ENCODE measurements around the gene TCEA2. TPM values are rescaled to one million over a fixed set of nuclear protein-coding genes. Genes with fewer than 3 reads are reported as not detected.
A peak's percentile ranks its signal among the peaks of the same experiment; 100 is the strongest.

Gene TCEA2
- total and polyA plus RNA-seq, 2 of the 13 experiments (the other 11 are each of a cell fraction or from before 2014, with no cell fraction given), result 28.1 to 33.7 TPM

DNA sequence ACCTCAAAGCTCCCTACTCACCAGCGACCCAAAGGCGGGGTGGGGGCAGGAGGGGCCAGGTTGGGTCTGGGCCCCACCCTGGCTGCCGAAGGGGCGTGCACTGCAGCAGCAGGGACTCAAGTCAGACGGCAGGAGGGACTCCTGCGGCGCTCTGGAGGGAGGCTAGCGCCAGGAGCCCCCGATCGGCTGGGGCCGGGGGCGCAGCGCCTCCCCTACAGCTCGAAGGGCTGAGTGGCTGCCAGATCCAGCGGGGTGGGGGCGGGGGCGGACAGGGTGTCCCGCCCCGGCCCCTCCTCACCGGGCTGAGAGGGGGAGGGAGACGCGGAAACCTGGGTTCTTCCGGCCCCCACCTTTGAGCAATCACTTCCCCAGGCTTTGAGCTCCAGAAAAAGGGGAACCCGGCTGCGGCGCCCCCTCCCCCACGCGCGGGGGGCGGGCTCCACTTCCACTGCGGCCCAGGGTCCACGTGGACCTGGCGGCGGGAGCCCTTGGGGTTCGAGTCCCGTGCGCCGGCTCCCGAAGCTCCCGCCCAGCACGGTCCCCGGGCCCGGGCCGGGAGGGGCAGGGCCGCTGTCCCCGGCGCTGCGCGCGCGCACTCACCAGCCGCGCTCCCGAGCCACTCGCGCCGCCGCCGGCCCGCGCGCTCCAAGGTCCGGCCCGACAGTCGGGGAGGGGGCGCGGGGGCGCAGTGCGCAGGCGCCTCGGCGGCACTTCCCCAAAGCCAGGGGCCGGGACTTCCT lies 16.4 kb downstream of the TCEA2 start, which contains the start of gene RGS19 (continued):
- TF ChIP-seq, protein P1, sequence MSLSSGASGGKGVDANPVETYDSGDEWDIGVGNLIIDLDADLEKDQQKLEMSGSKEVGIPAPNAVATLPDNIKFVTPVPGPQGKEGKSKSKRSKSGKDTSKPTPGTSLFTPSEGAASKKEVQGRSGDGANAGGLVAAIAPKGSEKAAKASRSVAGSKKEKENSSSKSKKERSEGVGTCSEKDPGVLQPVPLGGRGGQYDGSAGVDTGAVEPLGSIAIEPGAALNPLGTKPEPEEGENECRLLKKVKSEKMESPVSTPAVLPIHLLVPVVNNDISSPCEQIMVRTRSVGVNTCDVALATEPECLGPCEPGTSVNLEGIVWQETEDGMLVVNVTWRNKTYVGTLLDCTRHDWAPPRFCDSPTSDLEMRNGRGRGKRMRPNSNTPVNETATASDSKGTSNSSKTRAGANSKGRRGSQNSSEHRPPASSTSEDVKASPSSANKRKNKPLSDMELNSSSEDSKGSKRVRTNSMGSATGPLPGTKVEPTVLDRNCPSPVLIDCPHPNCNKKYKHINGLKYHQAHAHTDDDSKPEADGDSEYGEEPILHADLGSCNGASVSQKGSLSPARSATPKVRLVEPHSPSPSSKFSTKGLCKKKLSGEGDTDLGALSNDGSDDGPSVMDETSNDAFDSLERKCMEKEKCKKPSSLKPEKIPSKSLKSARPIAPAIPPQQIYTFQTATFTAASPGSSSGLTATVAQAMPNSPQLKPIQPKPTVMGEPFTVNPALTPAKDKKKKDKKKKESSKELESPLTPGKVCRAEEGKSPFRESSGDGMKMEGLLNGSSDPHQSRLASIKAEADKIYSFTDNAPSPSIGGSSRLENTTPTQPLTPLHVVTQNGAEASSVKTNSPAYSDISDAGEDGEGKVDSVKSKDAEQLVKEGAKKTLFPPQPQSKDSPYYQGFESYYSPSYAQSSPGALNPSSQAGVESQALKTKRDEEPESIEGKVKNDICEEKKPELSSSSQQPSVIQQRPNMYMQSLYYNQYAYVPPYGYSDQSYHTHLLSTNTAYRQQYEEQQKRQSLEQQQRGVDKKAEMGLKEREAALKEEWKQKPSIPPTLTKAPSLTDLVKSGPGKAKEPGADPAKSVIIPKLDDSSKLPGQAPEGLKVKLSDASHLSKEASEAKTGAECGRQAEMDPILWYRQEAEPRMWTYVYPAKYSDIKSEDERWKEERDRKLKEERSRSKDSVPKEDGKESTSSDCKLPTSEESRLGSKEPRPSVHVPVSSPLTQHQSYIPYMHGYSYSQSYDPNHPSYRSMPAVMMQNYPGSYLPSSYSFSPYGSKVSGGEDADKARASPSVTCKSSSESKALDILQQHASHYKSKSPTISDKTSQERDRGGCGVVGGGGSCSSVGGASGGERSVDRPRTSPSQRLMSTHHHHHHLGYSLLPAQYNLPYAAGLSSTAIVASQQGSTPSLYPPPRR (CRISPR knock-in tag; IDR thresholded peaks at IDR 0.05; ENCODE audit: borderline replicate concordance), result no peak
- TF ChIP-seq BHLHE40 (IDR thresholded peaks at IDR 0.05; ENCODE audit: low read length) (no peak), KDM3A (CRISPR knock-in tag; IDR thresholded peaks at IDR 0.05; ENCODE audit: low read depth) (peak; percentile 79; the same call in 1 of the 2 replicates), HDAC2 (CRISPR knock-in tag; IDR thresholded peaks at IDR 0.05) (peak; percentile 71), NR2F1 (CRISPR knock-in tag; IDR thresholded peaks at IDR 0.05) (no peak), ZNF101 (CRISPR knock-in tag; IDR thresholded peaks at IDR 0.05; ENCODE audit: borderline replicate concordance, low read depth) (no peak), MED1 (CRISPR knock-in tag; IDR thresholded peaks at IDR 0.05) (peak; percentile 26; the same call in 1 of the 2 replicates), ZC3H13 (CRISPR knock-in tag; IDR thresholded peaks at IDR 0.05) (0 out of 2 replicates have a peak, but pooled peaks have one; percentile 26), TBX2 (CRISPR knock-in tag; IDR thresholded peaks at IDR 0.05; ENCODE audit: borderline replicate concordance) (no peak), GATAD1 (CRISPR knock-in tag; IDR thresholded peaks at IDR 0.05) (0 out of 2 replicates have a peak, but pooled peaks have one; percentile 12), SRSF1 (optimal IDR thresholded peaks at IDR 0.05; ENCODE audit: low read depth, low read length) (peak; percentile 88), ZNF777 (CRISPR knock-in tag; IDR thresholded peaks at IDR 0.05) (peak; percentile 72; the same call in 1 of the 2 replicates), HMGA1 (CRISPR knock-in tag; conservative IDR thresholded peaks at IDR 0.05) (no peak), MXD4 (CRISPR knock-in tag; IDR thresholded peaks at IDR 0.05) (0 out of 2 replicates have a peak, but pooled peaks have one; percentile 16)
- TF ChIP-seq, protein P2, sequence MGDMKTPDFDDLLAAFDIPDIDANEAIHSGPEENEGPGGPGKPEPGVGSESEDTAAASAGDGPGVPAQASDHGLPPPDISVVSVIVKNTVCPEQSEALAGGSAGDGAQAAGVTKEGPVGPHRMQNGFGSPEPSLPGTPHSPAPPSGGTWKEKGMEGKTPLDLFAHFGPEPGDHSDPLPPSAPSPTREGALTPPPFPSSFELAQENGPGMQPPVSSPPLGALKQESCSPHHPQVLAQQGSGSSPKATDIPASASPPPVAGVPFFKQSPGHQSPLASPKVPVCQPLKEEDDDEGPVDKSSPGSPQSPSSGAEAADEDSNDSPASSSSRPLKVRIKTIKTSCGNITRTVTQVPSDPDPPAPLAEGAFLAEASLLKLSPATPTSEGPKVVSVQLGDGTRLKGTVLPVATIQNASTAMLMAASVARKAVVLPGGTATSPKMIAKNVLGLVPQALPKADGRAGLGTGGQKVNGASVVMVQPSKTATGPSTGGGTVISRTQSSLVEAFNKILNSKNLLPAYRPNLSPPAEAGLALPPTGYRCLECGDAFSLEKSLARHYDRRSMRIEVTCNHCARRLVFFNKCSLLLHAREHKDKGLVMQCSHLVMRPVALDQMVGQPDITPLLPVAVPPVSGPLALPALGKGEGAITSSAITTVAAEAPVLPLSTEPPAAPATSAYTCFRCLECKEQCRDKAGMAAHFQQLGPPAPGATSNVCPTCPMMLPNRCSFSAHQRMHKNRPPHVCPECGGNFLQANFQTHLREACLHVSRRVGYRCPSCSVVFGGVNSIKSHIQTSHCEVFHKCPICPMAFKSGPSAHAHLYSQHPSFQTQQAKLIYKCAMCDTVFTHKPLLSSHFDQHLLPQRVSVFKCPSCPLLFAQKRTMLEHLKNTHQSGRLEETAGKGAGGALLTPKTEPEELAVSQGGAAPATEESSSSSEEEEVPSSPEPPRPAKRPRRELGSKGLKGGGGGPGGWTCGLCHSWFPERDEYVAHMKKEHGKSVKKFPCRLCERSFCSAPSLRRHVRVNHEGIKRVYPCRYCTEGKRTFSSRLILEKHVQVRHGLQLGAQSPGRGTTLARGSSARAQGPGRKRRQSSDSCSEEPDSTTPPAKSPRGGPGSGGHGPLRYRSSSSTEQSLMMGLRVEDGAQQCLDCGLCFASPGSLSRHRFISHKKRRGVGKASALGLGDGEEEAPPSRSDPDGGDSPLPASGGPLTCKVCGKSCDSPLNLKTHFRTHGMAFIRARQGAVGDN (CRISPR knock-in tag; IDR thresholded peaks at IDR 0.05), result peak; percentile 73
- TF ChIP-seq, protein P3, sequence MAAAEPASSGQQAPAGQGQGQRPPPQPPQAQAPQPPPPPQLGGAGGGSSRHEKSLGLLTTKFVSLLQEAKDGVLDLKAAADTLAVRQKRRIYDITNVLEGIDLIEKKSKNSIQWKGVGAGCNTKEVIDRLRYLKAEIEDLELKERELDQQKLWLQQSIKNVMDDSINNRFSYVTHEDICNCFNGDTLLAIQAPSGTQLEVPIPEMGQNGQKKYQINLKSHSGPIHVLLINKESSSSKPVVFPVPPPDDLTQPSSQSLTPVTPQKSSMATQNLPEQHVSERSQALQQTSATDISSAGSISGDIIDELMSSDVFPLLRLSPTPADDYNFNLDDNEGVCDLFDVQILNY (CRISPR knock-in tag; conservative IDR thresholded peaks at IDR 0.05), result 0 out of 2 replicates have a peak, but pooled peaks have one; percentile 34
- TF ChIP-seq, protein P4, sequence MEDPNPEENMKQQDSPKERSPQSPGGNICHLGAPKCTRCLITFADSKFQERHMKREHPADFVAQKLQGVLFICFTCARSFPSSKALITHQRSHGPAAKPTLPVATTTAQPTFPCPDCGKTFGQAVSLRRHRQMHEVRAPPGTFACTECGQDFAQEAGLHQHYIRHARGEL (CRISPR knock-in tag; IDR thresholded peaks at IDR 0.05), result 0 out of 2 replicates have a peak, but pooled peaks have one; percentile 8
